GM21786 (cell line): Measurements from ENCODE around the gene UGT1A4.
"Not testable (repeated sequence)": the region's sequence is repeated elsewhere in the genome, so short reads cannot be mapped to it uniquely, and the experiment has no call there.

Experiments
- ATAC-seq: cut with Tn5 transposase; IDR thresholded peaks from one replicate; pipeline ENCODE4 v1.9.1; 2021; ENCODE audit not compliant: unreplicated experiment

UGT1A4 gene

DNA sequence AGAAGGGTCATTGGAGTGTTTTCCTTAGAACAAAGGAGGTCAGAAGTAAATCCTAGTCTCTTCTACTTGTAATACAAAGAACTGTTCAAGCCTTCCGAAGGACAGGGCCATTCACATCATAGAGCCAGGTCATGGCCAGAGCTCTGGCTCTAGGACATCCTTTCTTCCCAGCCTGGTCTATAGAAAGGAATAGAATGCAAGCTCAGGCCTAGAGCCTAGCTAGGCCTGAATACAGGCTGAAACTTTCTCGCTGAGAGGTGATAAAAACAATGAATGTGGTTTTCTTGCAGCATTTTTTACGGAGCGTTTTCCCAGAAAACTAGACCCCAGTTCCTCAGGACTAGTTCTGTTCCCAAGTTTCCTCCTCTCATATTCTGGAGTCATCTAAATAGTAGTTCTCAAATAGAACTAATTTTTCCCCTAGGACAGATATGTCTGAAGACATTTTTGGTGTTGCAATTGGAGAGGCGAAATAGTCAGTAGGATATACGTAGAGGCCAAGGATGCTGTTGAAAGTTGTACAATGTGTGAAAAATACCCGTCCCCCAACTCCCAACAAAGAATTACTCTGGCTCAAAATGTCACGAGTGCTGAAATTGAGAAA is 19.0 kb upstream of the UGT1A4 start:
- no peak for ATAC-seq

DNA sequence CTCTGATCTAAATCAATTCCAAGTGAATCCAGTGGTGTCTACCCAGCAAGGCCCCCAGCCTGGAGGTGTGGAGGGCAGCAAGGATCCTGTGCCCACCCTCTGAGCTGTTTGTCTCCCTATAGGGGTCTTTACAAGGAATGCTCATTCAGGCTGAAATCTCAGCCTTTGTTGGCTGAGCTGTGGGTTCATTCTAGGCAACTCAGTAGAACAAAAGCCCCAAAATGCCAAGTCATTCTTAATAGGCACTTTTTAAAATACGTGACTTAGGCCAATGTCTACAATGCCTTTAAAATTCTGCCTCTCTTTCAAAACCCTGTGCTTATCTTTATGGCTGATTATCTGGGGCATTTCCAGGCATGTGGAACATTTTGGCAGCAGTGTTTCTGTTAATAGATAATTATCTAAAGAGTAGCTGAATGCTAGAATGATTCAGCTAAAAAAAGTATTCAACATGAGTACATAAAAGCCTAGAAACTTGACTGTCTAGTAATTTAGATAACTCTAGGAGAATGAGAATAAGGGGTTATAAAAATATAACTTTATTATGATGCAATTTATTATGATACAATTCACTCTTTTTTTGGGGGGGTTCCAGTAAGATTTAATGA is 18.4 kb upstream of the UGT1A4 start:
- ATAC-seq, result no peak

DNA sequence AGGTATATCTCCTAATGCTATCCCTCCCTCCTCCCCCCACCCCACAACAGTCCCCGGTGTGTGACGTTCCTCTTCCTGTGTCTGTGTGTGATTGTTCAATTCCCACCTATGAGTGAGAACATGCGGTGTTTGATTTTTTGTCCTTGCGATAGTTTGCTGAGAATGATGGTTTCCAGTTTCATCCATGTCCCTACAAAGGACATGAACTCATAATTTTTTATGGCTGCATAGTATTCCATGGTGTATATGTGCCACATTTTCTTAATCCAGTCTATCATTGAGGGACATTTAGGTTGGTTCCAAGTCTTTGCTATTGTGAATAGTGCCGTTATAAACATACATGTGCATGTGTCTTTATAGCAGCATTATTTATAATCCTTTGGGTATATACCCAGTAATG is 17.7 kb upstream of the UGT1A4 start:
- ATAC-seq, result not testable (repeated sequence)

DNA sequence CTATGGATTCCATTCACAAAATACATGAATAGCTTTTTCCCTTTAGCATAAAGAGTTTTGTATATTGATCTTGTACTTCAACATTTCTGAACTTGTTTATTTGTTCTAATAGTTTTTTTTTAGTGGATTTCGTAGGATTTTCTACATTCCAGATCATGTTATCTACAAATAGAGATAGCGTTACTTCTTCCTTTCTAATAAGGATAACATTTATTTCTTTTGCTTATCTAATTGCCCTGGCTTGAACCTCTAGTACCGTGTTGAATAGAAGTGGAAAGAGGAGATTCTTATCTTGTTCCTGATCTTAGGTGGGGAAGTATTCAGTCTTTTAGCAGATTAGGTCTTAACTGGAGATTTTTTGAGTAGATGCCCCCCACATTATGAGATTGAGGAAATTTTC is 16.3 kb upstream of the UGT1A4 start:
- ATAC-seq, result no peak

DNA sequence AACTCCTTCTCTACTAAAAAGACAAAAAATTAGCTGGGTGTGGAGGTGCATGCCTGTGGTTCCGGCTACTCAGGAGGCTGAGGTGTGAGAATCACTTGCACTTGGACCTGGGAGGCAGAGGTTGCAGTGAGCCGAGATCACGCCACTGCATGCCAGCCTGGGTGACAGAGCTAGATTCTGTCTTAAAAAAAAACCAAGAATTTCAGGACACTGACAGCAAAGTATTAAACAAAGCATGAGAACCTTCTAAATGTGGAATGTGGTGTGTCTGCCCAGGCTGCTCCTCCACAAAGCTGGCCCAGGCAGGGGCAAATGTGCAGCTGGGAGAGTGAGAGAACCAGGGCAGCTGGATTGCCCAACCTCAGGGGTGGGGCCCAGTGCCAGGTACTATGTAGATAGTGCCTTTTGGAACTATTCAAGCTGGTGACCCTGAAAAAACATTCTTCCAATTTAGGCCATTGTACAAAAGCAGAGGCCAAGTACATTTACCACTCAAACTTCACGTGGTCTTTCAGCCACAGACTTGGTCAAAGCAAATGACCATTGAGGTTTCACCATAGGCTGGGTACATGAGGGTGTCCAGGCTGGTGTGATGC is 12.5 kb upstream of the UGT1A4 start:
- ATAC-seq, result no peak

DNA sequence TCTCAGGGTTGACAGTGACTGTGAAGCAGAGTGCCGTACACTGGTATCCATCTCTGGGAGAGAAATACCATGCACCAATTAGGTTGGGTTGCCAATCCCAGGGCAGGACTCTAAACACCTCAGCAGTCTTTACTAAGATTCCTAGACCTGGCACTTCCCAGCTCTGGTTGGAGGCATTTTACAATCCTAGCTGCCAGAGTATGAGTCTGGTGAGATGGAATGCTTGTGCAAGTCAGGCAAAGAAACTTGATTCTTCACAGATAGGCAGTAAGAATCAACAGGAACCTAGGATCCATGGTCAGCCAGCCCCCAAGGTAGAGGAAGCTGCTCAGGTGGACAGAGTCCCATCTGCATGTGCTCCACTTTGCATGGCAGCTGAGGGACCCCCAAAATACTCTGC is 11.8 kb upstream of the UGT1A4 start:
- ATAC-seq, result no peak

DNA sequence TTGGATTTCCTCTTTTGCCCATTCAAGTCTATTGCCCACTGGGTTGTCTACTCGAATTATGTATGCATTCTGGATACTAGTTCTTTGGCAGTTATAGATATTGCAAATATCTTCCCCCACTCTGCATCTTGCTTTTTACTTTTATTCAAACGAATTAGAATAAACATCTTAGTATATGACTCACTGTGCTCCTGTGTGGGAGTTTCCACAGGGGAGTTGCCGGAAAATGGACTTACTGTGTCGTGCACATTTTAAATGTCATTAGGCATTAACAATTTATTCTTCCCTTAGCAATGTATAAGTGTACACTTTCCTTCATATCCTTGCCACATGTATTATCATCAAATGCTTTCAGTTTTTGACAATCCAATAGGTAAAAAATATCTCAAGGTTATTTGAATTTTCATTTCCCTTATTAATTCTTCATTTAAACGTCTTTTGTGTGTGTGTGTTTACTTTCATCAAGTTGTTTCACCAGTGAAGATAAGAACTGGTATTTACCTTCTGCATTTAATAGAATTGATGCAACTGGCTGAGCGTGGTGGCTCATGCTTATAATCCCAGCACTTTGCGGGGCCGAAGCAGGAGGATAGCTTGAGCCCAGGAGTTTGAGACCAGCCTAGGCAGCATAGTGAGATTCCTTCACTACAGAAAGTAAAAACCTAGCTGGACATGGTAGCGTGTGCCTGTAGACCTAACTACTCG is 10.4 kb upstream of the UGT1A4 start:
- ATAC-seq, result no peak

DNA sequence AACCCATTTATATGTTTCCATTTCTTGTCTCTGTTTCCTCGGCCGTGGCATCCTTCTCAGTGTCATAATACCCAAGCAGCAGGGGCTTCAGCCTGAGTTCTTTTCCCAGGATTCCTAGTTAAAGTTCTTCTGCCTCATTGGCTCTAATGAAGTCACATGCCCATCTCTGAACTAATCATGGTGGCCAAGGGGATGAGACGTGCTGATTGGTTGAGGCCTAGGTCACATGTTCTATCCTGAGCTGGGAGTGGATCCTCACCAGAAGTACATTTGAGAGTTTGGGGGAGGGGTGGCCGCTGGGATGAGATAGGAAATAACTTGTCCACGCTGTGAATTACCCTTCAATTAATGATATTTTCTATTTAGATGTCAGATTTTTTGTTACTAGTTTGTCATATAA is 9.6 kb upstream of the UGT1A4 start:
- ATAC-seq, result no peak

DNA sequence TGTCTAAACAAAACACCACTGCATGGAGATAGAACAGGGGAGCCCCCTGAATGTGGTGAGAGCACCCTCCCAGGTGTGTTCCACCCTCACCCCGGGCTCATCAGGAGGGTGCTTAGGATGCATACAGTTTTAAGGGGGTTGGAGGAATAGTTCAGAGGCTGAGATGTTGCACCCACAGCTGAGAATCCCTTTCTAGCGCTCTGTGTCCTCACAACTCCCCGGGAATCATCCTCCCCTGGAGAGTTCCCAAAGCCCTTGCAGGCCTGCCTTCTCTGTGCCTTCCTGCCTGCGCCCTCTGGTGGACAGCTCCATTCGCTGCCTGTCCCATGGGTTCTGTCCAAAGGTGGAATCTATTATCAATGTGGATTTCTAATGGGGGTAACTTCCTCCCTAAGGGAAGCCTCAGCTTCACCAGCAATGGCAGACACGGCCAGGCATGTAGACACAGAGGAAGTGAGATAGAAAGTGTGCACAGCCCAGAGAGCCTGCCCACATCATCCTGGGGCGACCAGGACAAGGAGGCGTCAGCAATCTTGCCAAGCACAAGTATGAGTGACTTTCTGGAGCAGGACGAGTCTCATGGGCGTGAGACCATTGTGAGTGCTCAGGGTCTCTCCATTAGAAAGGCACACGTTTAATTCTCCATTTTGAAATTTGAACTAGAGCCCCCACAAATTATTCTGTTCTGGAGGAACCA is 7.1 kb upstream of the UGT1A4 start:
- peak; percentile 74 for ATAC-seq

DNA sequence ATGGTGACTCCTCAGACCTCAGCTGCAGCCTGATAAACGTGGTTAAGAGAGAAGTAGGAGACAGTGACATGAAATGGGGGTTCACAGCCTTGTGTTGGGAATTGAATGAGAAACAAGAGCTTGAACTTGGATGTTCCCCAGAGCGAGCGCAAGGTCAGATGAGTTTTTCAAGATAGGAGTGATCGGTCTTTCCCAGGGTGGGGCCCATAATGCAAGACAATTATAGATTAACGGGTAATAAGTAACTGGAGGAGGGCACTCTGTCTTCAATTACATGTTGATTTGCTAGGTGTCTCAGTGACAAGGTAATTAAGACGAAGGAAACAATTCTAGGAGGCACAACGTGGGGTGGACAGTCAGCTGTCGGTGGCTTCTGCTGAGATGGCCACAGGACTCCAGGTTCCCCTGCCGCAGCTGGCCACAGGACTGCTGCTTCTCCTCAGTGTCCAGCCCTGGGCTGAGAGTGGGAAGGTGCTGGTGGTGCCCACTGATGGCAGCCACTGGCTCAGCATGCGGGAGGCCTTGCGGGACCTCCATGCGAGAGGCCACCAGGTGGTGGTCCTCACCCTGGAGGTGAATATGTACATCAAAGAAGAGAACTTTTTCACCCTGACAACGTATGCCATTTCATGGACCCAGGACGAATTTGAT is 5.8 kb upstream of the UGT1A4 start, which contains the start of gene UGT1A5:
TSS of gene UGT1A5 (plus strand) at position 297 of the 651 bp plus-strand sequence. CDS start at position 382, 85 bp downstream.
- ATAC-seq, result no peak

DNA sequence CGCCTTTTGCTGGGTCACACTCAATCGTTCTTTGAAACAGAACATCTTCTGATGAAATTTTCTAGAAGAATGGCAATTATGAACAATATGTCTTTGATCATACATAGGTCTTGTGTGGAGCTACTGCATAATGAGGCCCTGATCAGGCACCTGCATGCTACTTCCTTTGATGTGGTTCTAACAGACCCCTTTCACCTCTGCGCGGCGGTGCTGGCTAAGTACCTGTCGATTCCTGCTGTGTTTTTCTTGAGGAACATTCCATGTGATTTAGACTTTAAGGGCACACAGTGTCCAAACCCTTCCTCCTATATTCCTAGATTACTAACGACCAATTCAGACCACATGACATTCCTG is 5.3 kb upstream of the UGT1A4 start:
- ATAC-seq, result no peak

DNA sequence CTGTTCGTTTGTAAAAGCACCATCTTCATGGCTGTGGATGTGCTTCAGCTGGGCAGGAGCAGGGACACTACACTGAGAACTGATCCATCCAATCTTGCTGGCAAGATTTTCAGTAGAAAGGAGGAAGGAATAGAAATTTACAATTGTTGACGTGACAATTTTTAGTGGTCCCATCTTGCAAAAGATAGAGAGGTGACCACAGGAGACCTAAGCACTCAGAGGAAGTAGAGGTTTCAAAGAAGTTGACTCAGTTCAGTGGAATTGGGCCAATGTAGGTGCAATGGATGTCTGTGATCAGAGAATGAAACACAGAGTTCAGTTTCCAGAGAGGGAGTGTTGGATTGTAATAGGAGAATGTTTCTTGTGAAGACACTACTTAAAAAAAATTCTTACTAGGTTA is 4.4 kb upstream of the UGT1A4 start:
- ATAC-seq, result no peak

DNA sequence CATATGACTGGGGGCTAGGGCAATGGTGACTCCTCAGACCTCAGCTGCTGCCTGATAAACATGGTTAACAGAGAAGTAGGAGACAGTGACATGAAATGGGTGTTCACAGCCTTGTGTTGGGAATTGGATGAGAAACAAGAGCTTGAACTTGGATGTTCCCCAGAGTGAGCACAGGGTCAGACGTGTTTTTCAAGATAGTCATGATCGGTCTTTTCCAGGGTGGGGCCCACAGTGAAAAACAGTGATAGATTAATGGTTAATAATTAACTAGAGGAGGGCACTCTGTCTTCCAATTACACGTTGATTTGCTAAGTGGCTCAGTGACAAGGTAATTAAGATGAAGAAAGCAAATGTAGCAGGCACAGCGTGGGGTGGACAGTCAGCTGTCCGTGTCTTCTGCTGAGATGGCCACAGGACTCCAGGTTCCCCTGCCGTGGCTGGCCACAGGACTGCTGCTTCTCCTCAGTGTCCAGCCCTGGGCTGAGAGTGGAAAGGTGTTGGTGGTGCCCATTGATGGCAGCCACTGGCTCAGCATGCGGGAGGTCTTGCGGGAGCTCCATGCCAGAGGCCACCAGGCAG is 10.3 kb downstream of the UGT1A4 start, which contains the start of gene UGT1A3:
TSS of gene UGT1A3 (plus strand) at position 320 of the 579 bp plus-strand sequence. CDS start at position 405, 85 bp downstream.
- no peak for ATAC-seq

DNA sequence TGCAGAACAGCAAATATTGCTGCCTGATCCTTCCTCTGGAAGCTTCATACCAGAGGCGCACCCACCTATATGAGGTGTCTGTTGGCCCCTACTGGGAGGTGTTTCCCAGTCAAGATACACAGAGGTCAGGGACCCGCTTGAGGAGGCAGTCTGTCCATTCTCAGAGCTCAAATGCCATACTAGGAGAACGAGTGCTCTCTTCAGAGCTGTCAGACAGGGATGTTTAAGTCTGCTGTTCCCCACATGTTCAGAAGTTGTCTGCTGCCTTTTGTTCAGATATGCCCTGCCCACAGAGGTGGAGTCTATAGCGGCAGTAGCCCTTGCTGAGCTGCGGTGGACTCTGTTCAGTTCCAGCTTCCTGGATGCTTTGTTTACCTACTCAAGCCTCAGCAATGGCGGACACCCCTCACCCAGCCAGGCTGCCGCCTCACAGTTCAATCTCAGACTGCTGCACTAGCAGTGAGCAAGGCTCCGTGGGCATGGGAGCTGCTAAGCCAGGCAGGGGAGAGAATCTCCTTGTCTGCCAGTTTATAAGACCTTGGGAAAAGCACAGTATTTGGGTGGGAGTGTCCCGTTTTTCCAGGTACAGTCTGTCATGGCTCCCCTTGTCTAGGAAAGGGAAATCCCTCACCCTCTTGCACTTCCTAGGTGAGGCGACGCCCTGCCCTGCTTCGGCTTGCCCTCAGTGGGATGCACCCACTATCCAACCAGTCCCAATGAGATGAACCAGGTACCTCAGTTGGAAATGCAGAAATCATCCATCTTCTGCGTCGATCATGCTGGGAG is 18.5 kb downstream of the UGT1A4 start:
- not testable (repeated sequence) for ATAC-seq

DNA sequence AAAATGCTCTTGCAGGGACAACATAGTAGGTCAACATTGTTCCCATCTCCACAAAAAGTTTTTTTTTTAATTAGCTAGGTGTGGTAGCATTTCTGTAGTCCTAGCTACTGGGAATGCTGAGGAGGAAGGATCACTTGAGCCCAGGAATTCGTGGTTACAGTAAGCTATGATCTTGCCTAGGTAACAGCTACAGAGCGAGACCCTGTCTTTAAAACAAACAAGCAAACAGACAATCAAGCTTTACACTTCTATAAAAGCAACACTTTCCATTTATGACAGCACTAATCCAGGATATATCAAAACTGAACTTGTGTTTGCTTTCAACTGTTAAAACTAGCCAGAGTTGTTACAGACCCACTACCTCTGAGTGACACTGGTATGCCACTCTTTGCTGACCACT is 22.3 kb downstream of the UGT1A4 start:
- no peak for ATAC-seq

DNA sequence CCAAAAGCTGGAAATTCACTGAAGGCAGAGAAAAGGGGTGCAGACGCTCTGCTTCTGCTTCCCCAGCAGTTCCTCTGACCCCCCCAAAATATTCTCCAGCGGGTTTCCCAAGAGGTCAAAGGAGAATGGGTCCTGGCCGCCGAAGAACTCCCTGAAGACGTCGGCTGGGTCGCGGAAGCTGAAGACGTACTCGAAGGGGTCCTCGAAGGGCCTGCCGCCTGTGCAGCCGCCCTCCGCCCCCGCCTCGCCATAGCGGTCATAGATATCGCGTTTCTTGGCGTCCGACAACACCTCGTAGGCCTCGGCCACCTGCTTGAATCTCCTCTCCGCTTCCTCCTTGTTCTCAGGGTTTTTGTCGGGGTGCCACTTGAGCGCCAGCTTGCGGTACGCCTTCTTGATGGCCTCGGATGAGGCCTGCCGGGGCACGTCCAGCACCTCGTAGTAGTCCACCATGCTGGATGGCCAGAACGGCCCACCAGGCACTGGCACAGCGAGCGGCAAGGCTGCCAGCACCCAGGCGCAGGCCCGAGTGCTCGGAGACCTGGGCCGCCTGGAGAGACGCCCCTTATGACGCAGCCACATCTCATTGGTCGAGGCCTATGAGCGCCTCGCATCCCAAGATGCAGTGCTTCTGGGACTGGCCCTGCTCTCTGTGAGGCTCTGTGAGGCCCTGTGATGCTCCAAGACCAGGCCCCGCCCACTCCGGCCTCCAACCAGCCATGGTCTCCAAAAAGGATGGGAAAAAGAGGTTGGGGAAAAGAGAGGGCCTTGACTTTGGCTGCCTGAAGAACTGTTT is 25.1 kb downstream of the UGT1A4 start:
- ATAC-seq, result no peak

DNA sequence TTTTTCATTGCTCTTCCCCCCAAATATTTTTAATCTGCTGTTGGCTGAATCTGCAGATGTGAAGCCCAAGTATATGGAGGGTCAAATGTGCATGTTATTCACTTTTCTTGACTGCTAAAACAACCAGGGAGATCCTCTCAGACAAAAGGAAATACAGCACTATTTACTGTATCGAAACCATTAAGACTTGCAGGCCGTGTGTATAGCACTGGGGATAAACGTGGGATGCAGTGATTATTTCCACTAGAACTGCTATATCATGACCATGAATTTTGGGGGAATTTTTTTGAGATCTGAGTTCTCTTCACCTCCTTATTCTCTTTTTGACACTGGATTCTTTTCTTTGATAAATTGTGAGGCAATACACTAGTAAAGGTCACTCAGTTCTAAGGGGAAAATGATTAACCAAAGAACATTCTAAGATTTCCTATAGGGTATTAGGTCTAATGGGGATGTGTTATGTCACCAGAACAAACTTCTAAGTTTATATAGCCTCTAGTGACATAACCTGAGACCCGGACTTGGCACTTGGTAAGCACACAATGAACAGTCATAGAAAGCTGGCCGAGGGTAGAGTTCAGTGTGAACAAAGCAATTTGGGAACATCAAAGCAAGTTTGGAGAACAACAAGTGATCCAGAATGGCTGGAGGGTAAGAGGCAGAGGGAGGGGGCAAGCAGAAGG is 26.7 kb downstream of the UGT1A4 start:
- no peak for ATAC-seq

DNA sequence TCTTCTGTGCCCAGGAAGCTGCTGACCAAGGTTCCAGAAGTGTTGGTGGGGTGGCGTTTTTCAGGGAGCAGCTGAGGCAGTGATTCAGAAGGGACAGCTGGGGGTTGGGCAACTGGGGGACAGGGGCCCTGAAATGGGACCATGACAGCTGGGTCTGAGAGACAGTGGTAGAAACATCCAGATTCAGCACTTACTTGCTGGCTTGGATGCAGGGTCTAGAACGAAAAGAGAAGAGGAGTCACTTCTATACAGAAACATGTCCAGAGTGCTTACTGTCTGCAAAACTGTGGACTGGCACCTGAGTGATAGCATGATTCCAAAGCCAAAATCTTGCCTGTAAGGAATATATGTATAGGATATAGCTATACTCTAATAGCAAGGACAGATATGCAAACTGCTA is 27.3 kb downstream of the UGT1A4 start:
- ATAC-seq, result not testable (repeated sequence)
